Heart right ventricle (tissue), 16 donors: ENCODE data around the gene HABP2. TPM values are rescaled to one million over a fixed set of nuclear protein-coding genes. Genes with fewer than 3 reads are reported as not detected.

Experiments used
- ATAC-seq, 8 donors: fragments of 200-7000 bp; cut with Tn5 transposase; one replicate each; pipeline ENCODE4 v1.9.1; 2020; ENCODE audit warnings: mild to moderate bottlenecking in 8 of 8, moderate library complexity in 8 of 8, moderate number of reproducible peaks in 1 of 8
- DNase-seq, 2 donors: peaks; one replicate each; pipeline ENCODE4 v3.0.0-alpha.2; 2020
- H3K27ac ChIP-seq, 10 donors: fragments of 200-600 bp; sonication (generic) in 2 of 10; one replicate each; pipeline versions ENCODE4 v1.5.0 to v1.8.0; 2020 to 2022; ENCODE audit warnings: mild to moderate bottlenecking in 3 of 10
- H3K27me3 ChIP-seq, 7 donors: fragments of 200-600 bp; one replicate each; pipeline ENCODE4 v1.8.0; 2021 to 2022; ENCODE audit warnings: mild to moderate bottlenecking in 2 of 7
- H3K36me3 ChIP-seq, 9 donors: fragments of 200-600 bp; sonication (generic) in 1 of 9; one replicate each; pipeline versions ENCODE4 v1.5.0 to v1.8.0; 2020 to 2022; ENCODE audit warnings: mild to moderate bottlenecking in 2 of 9
- H3K4me1 ChIP-seq, 9 donors: fragments of 200-600 bp; sonication (generic) in 1 of 9; one replicate each; pipeline versions ENCODE4 v1.5.0 to v1.8.0; 2020 to 2022; ENCODE audit warnings: mild to moderate bottlenecking in 4 of 9
- H3K4me3 ChIP-seq, 10 donors: fragments of 200-600 bp; sonication (generic) in 2 of 10; one replicate each; pipeline versions ENCODE4 v1.5.0 to v1.8.0; 2020 to 2022; ENCODE audit warnings: mild to moderate bottlenecking in 7 of 10, moderate library complexity in 2 of 10
- H3K9me3 ChIP-seq, 11 donors: fragments of 200-600 bp in 10 of 11; sonication (generic) in 2 of 11; one replicate each; pipeline versions ENCODE4 v1.5.0 to v1.8.0; 2013 to 2022; ENCODE audit warnings: mild to moderate bottlenecking in 2 of 11, control low read depth in 1 of 11, moderate library complexity in 1 of 11
- WGBS, 2 donors: extraction: QIAGEN DNeasy Blood & Tissue Kit; methylation state at CpG; one replicate each; pipeline ENCODE4 v1.1.7; 2013; ENCODE audit warnings: inconsistent platforms in 1 of 2; 5-methylcytosine and 5-hydroxymethylcytosine counted together
- intact Hi-C, 10 donors: fragments of 100-400 bp; cut with DNase I; formaldehyde crosslinking; loops; one replicate each; pipeline versions ENCODE4 v1.11.1 to v1.14.2; 2022
- polyA plus RNA-seq, 2 donors: library from polyadenylated mRNA; stranded (reverse); fragments of 200-250 nt; gene quantifications; one replicate each; pipeline ENCODE4 v1.2.3, GENCODE V29; 2013
- total RNA-seq, 10 donors: library from RNA; stranded (reverse); fragmentation: NEBNext Ultra II Directional in 3 of 10; extraction: Animal tissue kit (Norgen Biotek cat#: 25700) in 3 of 10; gene quantifications; one replicate each; pipeline versions ENCODE4 v1.2.1 to v1.2.4, GENCODE V29; 2021 to 2023
- TF ChIP-seq, protein P1 (sequence below), 9 donors: fragments of 200-600 bp; sonication (generic) in 2 of 9; IDR thresholded peaks; one replicate each; pipeline versions ENCODE4 v1.5.0 to v1.8.0; 2021 to 2022; ENCODE audit warnings: antibody characterized with exemption in 9 of 9, mild to moderate bottlenecking in 5 of 9, moderate library complexity in 1 of 9
- donor health status: Arrhythmogenic right ventricular cardiomyopathy.
- donor health status: ischemic (EF 13 %, LVEDD 7.1; RV severe dilation, severe dysfunction).
- donor health status: healthy with polysubstance abuse.
- donor health status: DM: no; HTN: yes; CAD: no.
- donor health status: DM: no; HTN: no; CAD: no.
- donor health status: ischemic (EF 25% LVEDD 6.9; RV normal size, moderate dysfunction).
- donor health status: ischemic (EF 25% LVEDD 5.7; RV mildly dilated, moderate dysfunction).
- donor health status: healthy.
- donor health status: DM: yes; HTN: yes; CAD: no.
- donor health status: Ischemic cardiomyopathy.
- donor health status: ischemic (EF 35%, LVEDD 5.7; RV mildly dilated, moderate dysfunction).
- donor health status: nonischemic (EF 11% LVEDD 7.7; RV severe dilation, severe dysfunction).
- donor health status: DM: yes; HTN: yes; CAD: no.
- donor health status: PGD.
- donor health status: ischemic (EF 29% LVEDD 5.4; RV normal size, mild dysfunction).
- donor health status: nonischemic (EF 23%, LVEDD 6.1; RV moderate dilation, normal function).

HABP2 gene
- total and polyA plus RNA-seq, 12 donors = 0.12 to 0.51 TPM; not detected in 10

DNA sequence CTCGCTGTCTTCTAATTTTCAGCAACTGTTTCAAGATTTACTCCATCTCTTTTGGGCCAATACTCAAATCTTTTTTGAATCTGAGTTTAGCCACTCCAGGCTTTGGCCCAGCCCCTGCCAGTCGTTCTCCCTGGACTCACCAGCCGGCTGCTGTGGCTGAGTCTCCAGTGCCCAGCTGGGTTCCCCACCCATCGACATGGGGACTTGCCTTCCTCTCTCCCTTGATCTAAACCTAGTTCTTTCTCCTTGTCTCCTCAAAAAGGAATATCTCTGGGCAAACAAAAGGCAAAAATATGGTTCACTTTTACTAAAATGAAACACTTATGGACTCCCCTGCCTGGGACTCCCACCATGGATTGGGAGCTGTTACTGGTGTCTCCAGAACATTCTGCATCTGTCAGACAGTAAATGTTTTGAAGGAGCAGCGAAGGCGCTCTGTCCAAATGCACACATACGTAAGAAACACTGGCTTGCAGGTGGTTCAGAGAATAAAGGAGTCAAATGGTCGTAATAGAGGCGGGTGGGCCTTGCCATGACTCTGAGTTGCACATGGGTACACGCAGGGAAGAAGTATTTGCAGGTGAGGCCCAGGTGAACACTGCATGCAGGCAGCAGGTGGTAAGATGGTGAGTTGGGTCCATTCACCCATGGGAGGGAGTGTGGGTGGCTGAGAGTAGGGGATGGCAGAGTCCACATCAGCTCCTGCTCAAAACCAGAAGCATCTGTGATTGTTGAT lies 35.5 kb upstream of the HABP2 start:
- ATAC-seq = no peak
- Histone ChIP-seq H3K4me3 (no peak overlapping the region), H3K27ac (no peak overlapping the region), H3K27me3 (peaks cover 0 to 4% (median 0%) of the 10 kb centered on the region in 7 donors), H3K4me1 (peaks cover 0 to 9% (median 5%) of the 10 kb centered on the region in 9 donors), H3K9me3 (peaks cover 0 to 5% (median 0%) of the 10 kb centered on the region in 11 donors), H3K36me3 (no peaks in the 10 kb centered on the region)
- intact Hi-C loops = loop anchor here in 2 of 10 donors (5.0 to 10.0 kb wide), 2 partner anchors 65 to 953 kb away; no protein-coding TSS in a partner anchor
- 86 to 87% methylated on average over 10 of the region's 10 CpGs for WGBS, 2 donors
- DNase-seq = no peak
- TF ChIP-seq, protein P1, sequence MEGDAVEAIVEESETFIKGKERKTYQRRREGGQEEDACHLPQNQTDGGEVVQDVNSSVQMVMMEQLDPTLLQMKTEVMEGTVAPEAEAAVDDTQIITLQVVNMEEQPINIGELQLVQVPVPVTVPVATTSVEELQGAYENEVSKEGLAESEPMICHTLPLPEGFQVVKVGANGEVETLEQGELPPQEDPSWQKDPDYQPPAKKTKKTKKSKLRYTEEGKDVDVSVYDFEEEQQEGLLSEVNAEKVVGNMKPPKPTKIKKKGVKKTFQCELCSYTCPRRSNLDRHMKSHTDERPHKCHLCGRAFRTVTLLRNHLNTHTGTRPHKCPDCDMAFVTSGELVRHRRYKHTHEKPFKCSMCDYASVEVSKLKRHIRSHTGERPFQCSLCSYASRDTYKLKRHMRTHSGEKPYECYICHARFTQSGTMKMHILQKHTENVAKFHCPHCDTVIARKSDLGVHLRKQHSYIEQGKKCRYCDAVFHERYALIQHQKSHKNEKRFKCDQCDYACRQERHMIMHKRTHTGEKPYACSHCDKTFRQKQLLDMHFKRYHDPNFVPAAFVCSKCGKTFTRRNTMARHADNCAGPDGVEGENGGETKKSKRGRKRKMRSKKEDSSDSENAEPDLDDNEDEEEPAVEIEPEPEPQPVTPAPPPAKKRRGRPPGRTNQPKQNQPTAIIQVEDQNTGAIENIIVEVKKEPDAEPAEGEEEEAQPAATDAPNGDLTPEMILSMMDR (IDR thresholded peaks at IDR 0.05) = no peak

DNA sequence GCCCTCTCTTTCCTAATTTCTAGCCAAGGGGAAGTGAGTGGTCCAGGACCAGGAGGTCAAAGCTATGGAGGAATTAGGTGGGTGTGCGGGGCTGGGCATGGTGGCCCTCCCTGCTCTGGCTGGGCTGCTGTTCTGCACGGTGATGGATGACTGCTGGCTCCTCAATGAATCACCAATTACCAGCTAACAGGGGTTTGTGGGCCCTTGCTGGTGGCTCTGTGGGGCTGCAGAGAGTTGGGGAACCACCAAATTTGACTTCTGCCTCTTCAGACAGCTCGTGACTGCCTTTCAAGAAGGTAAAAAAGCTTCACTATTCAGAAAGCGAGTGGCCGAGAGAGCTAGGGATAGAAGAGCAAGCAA lies 35.0 kb upstream of the HABP2 start:
- Histone ChIP-seq H3K9me3 (no peaks in the 10 kb centered on the region), H3K36me3 (no peaks in the 10 kb centered on the region), H3K27ac (no peak overlapping the region), H3K4me3 (no peak overlapping the region), H3K27me3 (peaks cover 0 to 4% (median 0%) of the 10 kb centered on the region in 7 donors), H3K4me1 (peaks cover 0 to 12% (median 5%) of the 10 kb centered on the region in 9 donors)
- TF ChIP-seq, protein P1 (IDR thresholded peaks at IDR 0.05) = no peak
- WGBS, 2 donors = 76 to 78% methylated on average over 5 of the region's 5 CpGs
- ATAC-seq (no peak), DNase-seq (no peak)
- intact Hi-C loops = loop anchor here in 2 of 10 donors (5.0 to 10.0 kb wide), 2 partner anchors 66 to 953 kb away; no protein-coding TSS in a partner anchor

DNA sequence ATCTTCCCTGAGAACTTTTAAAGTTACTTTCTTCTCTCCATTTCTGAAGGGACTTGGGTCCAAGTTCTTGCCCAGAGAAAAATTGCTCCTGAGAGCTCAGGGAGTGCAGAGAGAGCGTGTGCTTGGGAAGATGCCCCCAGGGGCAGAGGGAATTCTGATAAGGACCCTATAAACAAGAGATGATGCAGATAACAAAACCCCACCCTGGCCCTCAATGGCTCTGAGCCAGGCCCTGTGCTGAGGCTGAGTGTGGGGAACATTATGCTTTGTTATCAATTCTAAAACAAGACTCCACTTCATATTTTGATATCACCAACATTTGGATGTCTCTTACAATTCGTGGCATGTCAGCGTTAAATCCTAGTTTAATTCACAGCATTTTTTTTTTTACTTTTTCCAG lies 34.4 kb upstream of the HABP2 start:
- no peak for ATAC-seq

DNA sequence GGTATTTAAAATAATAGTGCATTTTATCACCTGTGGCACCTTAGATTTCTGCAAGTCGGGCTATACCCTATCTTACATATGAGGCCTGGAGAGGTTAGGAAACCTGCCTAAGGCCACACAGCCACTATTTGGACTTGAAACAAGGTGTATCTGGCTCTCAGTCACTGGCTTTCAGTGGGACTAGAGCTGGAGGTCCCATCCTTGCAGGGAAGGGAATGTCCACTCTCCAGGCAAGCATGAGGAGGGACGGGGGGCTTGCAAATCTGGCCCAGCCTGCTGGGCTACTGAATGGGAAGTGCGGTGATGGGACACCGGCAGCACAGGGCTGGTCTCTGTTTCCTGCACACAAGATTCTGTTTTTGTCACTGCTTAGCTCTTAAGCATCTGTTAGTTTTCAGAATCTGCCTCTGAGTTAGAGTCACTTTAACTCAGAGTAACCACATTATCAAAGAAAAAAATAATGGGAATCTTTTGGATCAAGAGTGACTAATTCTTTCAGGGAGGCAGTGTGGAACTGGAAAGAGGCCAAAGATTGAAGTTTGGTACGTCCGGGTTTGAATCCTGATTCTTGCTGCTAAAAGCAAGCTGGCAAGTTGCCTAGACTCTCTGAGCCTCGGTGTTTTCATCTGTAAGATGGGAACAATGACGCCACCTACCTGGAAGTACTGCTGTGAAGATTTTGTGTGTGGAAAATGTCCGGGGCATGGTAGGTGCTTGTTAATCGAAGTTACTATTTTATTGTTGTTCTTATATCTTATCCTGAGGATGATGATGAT lies 33.8 kb upstream of the HABP2 start:
- no peaks in the 10 kb centered on the region for H3K36me3 ChIP-seq
- intact Hi-C loops = loop anchor here in 2 of 10 donors (5.0 to 10.0 kb wide), 2 partner anchors 67 to 954 kb away; no protein-coding TSS in a partner anchor
- H3K4me3 ChIP-seq = no peak overlapping the region
- H3K4me1 ChIP-seq = peaks cover 0 to 14% (median 5%) of the 10 kb centered on the region in 9 donors
- ATAC-seq = no peak
- TF ChIP-seq, protein P1 (IDR thresholded peaks at IDR 0.05) = no peak
- no peaks in the 10 kb centered on the region for H3K9me3 ChIP-seq
- DNase-seq = no peak
- WGBS, 2 donors = 72 to 73% methylated on average over 10 of the region's 10 CpGs
- peaks cover 0 to 1% (median 0%) of the 10 kb centered on the region in 7 donors for H3K27me3 ChIP-seq
- H3K27ac ChIP-seq = no peak overlapping the region

More for the DNA sequence above, 34.4 kb upstream of the HABP2 start:
- Histone ChIP-seq H3K4me1 (peaks cover 0 to 14% (median 5%) of the 10 kb centered on the region in 9 donors), H3K36me3 (no peaks in the 10 kb centered on the region), H3K4me3 (no peak overlapping the region), H3K9me3 (no peaks in the 10 kb centered on the region), H3K27me3 (no peaks in the 10 kb centered on the region), H3K27ac (no peak overlapping the region)
- 62 to 67% methylated on average over 3 of the region's 3 CpGs for WGBS, 2 donors
- intact Hi-C loops = loop anchor here in 2 of 10 donors (5.0 to 10.0 kb wide), 2 partner anchors 66 to 954 kb away; no protein-coding TSS in a partner anchor
- no peak for DNase-seq
- TF ChIP-seq, protein P1 (IDR thresholded peaks at IDR 0.05) = no peak
